HCT116 (cell line): Measurements from ENCODE around the gene GNAI2. TPM values are rescaled to one million over a fixed set of nuclear protein-coding genes. Genes with fewer than 3 reads are reported as not detected.

ENCODE experiments used
- ATAC-seq: fragments of 200-7000 bp; cut with Tn5 transposase; 2 replicates; pipeline ENCODE4 v1.9.1; 2020; ENCODE audit warnings: mild to moderate bottlenecking, moderate library complexity
- BruUV-seq: library from RNA; stranded (reverse); fragments of 400-500 nt; replicated peaks from 2 replicates; lab custom pipeline; 2021; lab: Mats Ljungman, UMichigan
- CTCF ChIA-PET: fragments of 300-600 bp; sonication (Branson Sonifier 250); formaldehyde crosslinking; loops from one replicate; lab custom pipeline; 2021; ENCODE audit warnings: antibody characterized with exemption; lab: Charles Lee
- POLR2A ChIA-PET: fragments of 300-600, 350-600 bp; sonication (Branson Sonifier 250); formaldehyde crosslinking; loops from one replicate; lab custom pipeline; 2021; ENCODE audit warnings: antibody characterized with exemption; lab: Charles Lee
- RAD21 ChIA-PET, 2 experiments: fragments of 300-600 bp; sonication (Branson Sonifier 250); formaldehyde crosslinking; loops; one replicate each; lab custom pipeline; 2023; ENCODE audit warnings: low total read pairs in 2 of 2; ENCODE audit not compliant: uncharacterized antibody in 2 of 2, unreplicated experiment in 2 of 2, low non-redundant PET in 1 of 2; lab: Charles Lee
- DNase-seq: peaks from one replicate; pipeline ENCODE4 v3.0.0-alpha.2; 2010; ENCODE audit warnings: low read depth, low spot score
- H2AFZ ChIP-seq: fragments of 200-600 bp; shearing (Covaris generic), sonication (generic); 2 replicates; pipeline ENCODE4 v1.6.1; 2017; ENCODE audit warnings: low read depth, mixed run types, mixed read lengths, antibody characterized with exemption, low read length; ENCODE audit not compliant: poor library complexity, severe bottlenecking
- H3K27ac ChIP-seq: 2 replicates; pipeline ENCODE4 v1.5.1; 2012; ENCODE audit warnings: low read depth, low read length
- H3K27me3 ChIP-seq: fragments of 200-600 bp; sonication (generic); 2 replicates; pipeline ENCODE4 v1.6.1; 2016; ENCODE audit warnings: mixed run types, low read length, mixed read lengths; ENCODE audit not compliant: insufficient read depth
- H3K36me3 ChIP-seq, 2 experiments: fragments of 200-500 bp in 1 of 2; fragments of 200-600 bp in 1 of 2; sonication (Bioruptor generic) in 1 of 2; sonication (generic) in 1 of 2; 2 replicates each; pipeline versions ENCODE4 v1.5.1 to v1.6.1; 2014 to 2016; ENCODE audit warnings: low read length in 2 of 2, inconsistent platforms in 1 of 2, mixed read lengths in 1 of 2, mixed run types in 1 of 2; ENCODE audit not compliant: insufficient read depth in 2 of 2, control insufficient read depth in 1 of 2
- H3K4me1 ChIP-seq, 2 experiments: fragments of 200-600 bp in 1 of 2; sonication (generic) in 1 of 2; 2 replicates each; pipeline versions ENCODE4 v1.5.1 to v1.6.1; 2012 to 2017; ENCODE audit warnings: low read length in 2 of 2, inconsistent platforms in 1 of 2, mild to moderate bottlenecking in 1 of 2, mixed read lengths in 1 of 2, mixed run types in 1 of 2, moderate library complexity in 1 of 2; ENCODE audit not compliant: insufficient read depth in 2 of 2, control insufficient read depth in 1 of 2
- H3K4me2 ChIP-seq: fragments of 200-600 bp; sonication (generic); 2 replicates; pipeline ENCODE4 v1.6.1; 2017; ENCODE audit warnings: mixed run types, low read length, mixed read lengths
- H3K4me3 ChIP-seq, 2 experiments: fragments of 200-600 bp in 1 of 2; sonication (generic) in 1 of 2; replicated peaks in 1 of 2; 2 replicates each; pipeline ENCODE4 v1.5.1; 2011 to 2016; ENCODE audit warnings: low read length in 2 of 2, control low read depth in 1 of 2, low read depth in 1 of 2, mild to moderate bottlenecking in 1 of 2, mixed read lengths in 1 of 2, mixed run types in 1 of 2
- H3K79me2 ChIP-seq: fragments of 200-600 bp; sonication (generic); 2 replicates; pipeline ENCODE4 v1.6.1; 2017; ENCODE audit warnings: mild to moderate bottlenecking, mixed run types, low read length, moderate library complexity, mixed read lengths; ENCODE audit not compliant: insufficient read depth
- H3K9ac ChIP-seq: fragments of 200-600 bp; sonication (generic); 2 replicates; pipeline ENCODE4 v1.6.1; 2016; ENCODE audit warnings: low read length, mixed read lengths
- H3K9me2 ChIP-seq: fragments of 200-600 bp; sonication (generic), shearing (Covaris generic); 2 replicates; pipeline ENCODE4 v1.6.1; 2017; ENCODE audit warnings: mixed run types, mild to moderate bottlenecking, moderate library complexity; ENCODE audit not compliant: insufficient read depth
- H3K9me3 ChIP-seq, 2 experiments: fragments of 200-500 bp in 1 of 2; fragments of 200-600 bp in 1 of 2; sonication (Bioruptor generic) in 1 of 2; sonication (generic) in 1 of 2; 2 replicates each; pipeline ENCODE4 v1.6.1; 2014 to 2017; ENCODE audit warnings: low read length in 2 of 2, mixed read lengths in 2 of 2, inconsistent platforms in 1 of 2, low read depth in 1 of 2, mild to moderate bottlenecking in 1 of 2, mixed run types in 1 of 2, moderate library complexity in 1 of 2; ENCODE audit not compliant: control insufficient read depth in 1 of 2, insufficient read depth in 1 of 2
- H4K20me1 ChIP-seq: fragments of 200-600 bp; sonication (generic), shearing (Covaris generic); 2 replicates; pipeline ENCODE4 v1.6.1; 2017; ENCODE audit warnings: mixed run types, mild to moderate bottlenecking, moderate library complexity; ENCODE audit not compliant: insufficient read depth
- ELF1 ChIP-seq: IDR thresholded peaks from 2 replicates; pipeline ENCODE4 v1.6.1; 2012; ENCODE audit warnings: low read depth, borderline replicate concordance
- EZH2 ChIP-seq: fragments of 200-600 bp; sonication (generic); IDR thresholded peaks from 2 replicates; pipeline ENCODE4 v1.6.1; 2017; ENCODE audit warnings: antibody characterized with exemption, mixed run types
- EZH2phosphoT487 ChIP-seq: fragments of 200-600 bp; IDR thresholded peaks from 2 replicates; pipeline ENCODE4 v1.6.1; 2018; ENCODE audit warnings: antibody characterized with exemption, borderline replicate concordance
- FOSL1 ChIP-seq: IDR thresholded peaks from 2 replicates; pipeline ENCODE4 v1.6.1; 2012; ENCODE audit warnings: low read depth
- TCF7L2 ChIP-seq: IDR thresholded peaks from 2 replicates; pipeline ENCODE4 v1.7.0; 2011; ENCODE audit warnings: borderline replicate concordance, inconsistent platforms; ENCODE audit not compliant: insufficient read depth, insufficient read length; ENCODE audit errors: extremely low read depth
- YY1 ChIP-seq: IDR thresholded peaks from 2 replicates; pipeline ENCODE4 v1.6.1; 2011; ENCODE audit warnings: low read length, low read depth, moderate library complexity, mild to moderate bottlenecking; ENCODE audit not compliant: insufficient replicate concordance; ENCODE audit errors: extremely low read depth
- ZNF274 ChIP-seq: fragments of 200-500 bp; sonication (Bioruptor generic); IDR thresholded peaks from 2 replicates; pipeline ENCODE4 v1.6.1; 2014; ENCODE audit warnings: mild to moderate bottlenecking, low read depth, low read length, inconsistent platforms
- intact Hi-C: fragments of 100-400 bp; cut with micrococcal nuclease; formaldehyde crosslinking; loops from 2 replicates; pipeline ENCODE4 v1.10.0; 2022
- total RNA-seq: library from RNA; stranded (reverse); gene quantifications from one replicate; pipeline ENCODE4 v1.2.1, GENCODE V29; 2021; ENCODE audit not compliant: unreplicated experiment
- TF ChIP-seq, protein P1 (sequence below): IDR thresholded peaks from 2 replicates; pipeline ENCODE4 v1.6.1; 2012
- TF ChIP-seq, protein P2 (sequence below), 3 experiments: fragments of 200-600 bp in 1 of 3; sonication (generic) in 1 of 3; IDR thresholded peaks in 2 of 3; conservative IDR thresholded peaks in 1 of 3; 2 replicates each; pipeline ENCODE4 v1.5.1; 2012 to 2017; ENCODE audit warnings: low read depth in 2 of 3, low read length in 2 of 3, antibody characterized with exemption in 1 of 3, borderline replicate concordance in 1 of 3, control low read depth in 1 of 3, mild to moderate bottlenecking in 1 of 3, mixed read lengths in 1 of 3, mixed run types in 1 of 3, moderate library complexity in 1 of 3; ENCODE audit not compliant: insufficient read depth in 1 of 3

GNAI2 gene
- total RNA-seq, 1 experiment from 2014 or later, result 170 TPM

GRCh38 chr3:50226888-50227389 is 9.1 kb upstream of the GNAI2 start:
- peak; percentile 33 for DNase-seq
- ATAC-seq, result peak; percentile 26
- Histone ChIP-seq H2AFZ (peak overlapping the region; percentile 82), H3K9me2 (no peaks in the 10 kb centered on the region), H3K36me3 (no peaks in the 10 kb centered on the region), H3K79me2 (no peaks in the 10 kb centered on the region), H4K20me1 (no peaks in the 10 kb centered on the region), H3K4me3 (peak overlapping the region; percentile 58 to 87), H3K27ac (peak overlapping the region; percentile 87), H3K9me3 (no peaks in the 10 kb centered on the region), H3K4me2 (peak overlapping the region; percentile 100), H3K9ac (peak overlapping the region; percentile 80), H3K4me1 (peaks cover 10 to 34% of the 10 kb centered on the region in 2 experiments), H3K27me3 (no peaks in the 10 kb centered on the region)
- ChIA-PET POLR2A (interaction anchor here (0.6 to 3.3 kb wide), 7 partner anchors 8 to 815 kb away, joined by 3 to 14 read pairs (median 5); partner anchors contain the start of genes GNAI2 and TCTA), RAD21 (interaction anchor here (0.7 to 4.7 kb wide), 12 partner anchors 9 to 113 kb away, joined by 3 to 48 read pairs (median 6); partner anchors contain the start of gene SEMA3B (in 1 of the 2)), CTCF (interaction anchor here (0.7 to 6.3 kb wide), 25 partner anchors 9 to 120 kb away, joined by 3 to 164 read pairs (median 5); partner anchors contain the start of genes GNAI2, GNAT1, IFRD2 and LSMEM2)
- BruUV-seq, result no TSS peak
- TF ChIP-seq EZH2phosphoT487 (no peak), TCF7L2 (no peak), EZH2 (no peak), ELF1 (no peak), FOSL1 (no peak), YY1 (no peak), ZNF274 (no peak)
- TF ChIP-seq, protein P1, sequence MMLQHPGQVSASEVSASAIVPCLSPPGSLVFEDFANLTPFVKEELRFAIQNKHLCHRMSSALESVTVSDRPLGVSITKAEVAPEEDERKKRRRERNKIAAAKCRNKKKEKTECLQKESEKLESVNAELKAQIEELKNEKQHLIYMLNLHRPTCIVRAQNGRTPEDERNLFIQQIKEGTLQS, result no peak
- TF ChIP-seq, protein P2, sequence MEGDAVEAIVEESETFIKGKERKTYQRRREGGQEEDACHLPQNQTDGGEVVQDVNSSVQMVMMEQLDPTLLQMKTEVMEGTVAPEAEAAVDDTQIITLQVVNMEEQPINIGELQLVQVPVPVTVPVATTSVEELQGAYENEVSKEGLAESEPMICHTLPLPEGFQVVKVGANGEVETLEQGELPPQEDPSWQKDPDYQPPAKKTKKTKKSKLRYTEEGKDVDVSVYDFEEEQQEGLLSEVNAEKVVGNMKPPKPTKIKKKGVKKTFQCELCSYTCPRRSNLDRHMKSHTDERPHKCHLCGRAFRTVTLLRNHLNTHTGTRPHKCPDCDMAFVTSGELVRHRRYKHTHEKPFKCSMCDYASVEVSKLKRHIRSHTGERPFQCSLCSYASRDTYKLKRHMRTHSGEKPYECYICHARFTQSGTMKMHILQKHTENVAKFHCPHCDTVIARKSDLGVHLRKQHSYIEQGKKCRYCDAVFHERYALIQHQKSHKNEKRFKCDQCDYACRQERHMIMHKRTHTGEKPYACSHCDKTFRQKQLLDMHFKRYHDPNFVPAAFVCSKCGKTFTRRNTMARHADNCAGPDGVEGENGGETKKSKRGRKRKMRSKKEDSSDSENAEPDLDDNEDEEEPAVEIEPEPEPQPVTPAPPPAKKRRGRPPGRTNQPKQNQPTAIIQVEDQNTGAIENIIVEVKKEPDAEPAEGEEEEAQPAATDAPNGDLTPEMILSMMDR (IDR thresholded peaks at IDR 0.05 in 2 of 3, conservative IDR thresholded peaks at IDR 0.05 in 1 of 3; ENCODE audit: borderline replicate concordance in 1 of 3, insufficient read depth in 1 of 3, low read depth in 2 of 3, low read length in 2 of 3), result no peak
- intact Hi-C loops, result loop anchor here (1.0 kb wide), 7 partner anchors 8 to 106 kb away; no protein-coding TSS in a partner anchor
